Endothelial cell of umbilical vein (primary cell): ENCODE measurements around the gene ITGA2. TPM values are rescaled to one million over a fixed set of nuclear protein-coding genes. Genes with fewer than 3 reads are reported as not detected.

Experiments used
- BruUV-seq: library from RNA; stranded (reverse); fragments of 400-500 nt; replicated peaks from 2 replicates; lab custom pipeline; 2021; lab: Mats Ljungman, UMichigan
- CTCF ChIA-PET: fragments of 300-600, 350-600 bp; sonication (Branson Sonifier 250); formaldehyde crosslinking; loops from one replicate; lab custom pipeline; 2021; ENCODE audit warnings: antibody characterized with exemption, inconsistent platforms; lab: Charles Lee
- POLR2A ChIA-PET: fragments of 300-600, 350-600 bp; sonication (Branson Sonifier 250); formaldehyde crosslinking; loops from one replicate; lab custom pipeline; 2021; ENCODE audit warnings: antibody characterized with exemption, inconsistent platforms; lab: Charles Lee
- DNase-seq: peaks from one replicate; pipeline ENCODE4 v3.0.0-alpha.2; 2011; ENCODE audit warnings: low read depth, low spot score
- FAIRE-seq: peaks from 2 replicates; lab custom pipeline; 2011; peaks lifted over from hg19 to GRCh38; lab: Jason Lieb, UNC
- H2AFZ ChIP-seq: 2 replicates; pipeline ENCODE4 v1.6.0; 2012; ENCODE audit warnings: low read depth, low read length, control low read depth, inconsistent platforms
- H3K27ac ChIP-seq: 2 replicates; pipeline ENCODE4 v1.5.1; 2011; ENCODE audit warnings: low read depth, mild to moderate bottlenecking, control low read depth, low read length, moderate library complexity; ENCODE audit not compliant: insufficient read depth
- H3K27me3 ChIP-seq, 2 experiments: 2 replicates each; pipeline versions ENCODE4 v1.6.0 to v1.6.1; 2011; ENCODE audit warnings: low read length in 2 of 2, mixed read lengths in 1 of 2; ENCODE audit not compliant: control insufficient read depth in 2 of 2, insufficient read depth in 2 of 2
- H3K36me3 ChIP-seq, 2 experiments: 2 replicates in 1 of 2; 3 replicates in 1 of 2; pipeline ENCODE4 v1.5.1; 2011; ENCODE audit warnings: low read length in 2 of 2, mild to moderate bottlenecking in 1 of 2, moderate library complexity in 1 of 2; ENCODE audit not compliant: control insufficient read depth in 2 of 2, insufficient read depth in 2 of 2; ENCODE audit errors: extremely low read depth in 1 of 2
- H3K4me1 ChIP-seq: 3 replicates; pipeline ENCODE4 v1.5.1; 2011; ENCODE audit warnings: mild to moderate bottlenecking, low read length; ENCODE audit not compliant: control insufficient read depth, insufficient read depth; ENCODE audit errors: extremely low read depth
- H3K4me2 ChIP-seq: 2 replicates; pipeline ENCODE4 v1.6.1; 2011; ENCODE audit warnings: low read length, control low read depth, mixed read lengths; ENCODE audit not compliant: insufficient read depth
- H3K4me3 ChIP-seq, 3 experiments: fragments of 200-600 bp in 1 of 3; sonication (generic), shearing (Covaris generic) in 1 of 3; replicated peaks in 1 of 3; 2 replicates each; pipeline ENCODE4 v1.5.1; 2011 to 2016; ENCODE audit warnings: control low read depth in 3 of 3, low read length in 3 of 3, mild to moderate bottlenecking in 2 of 3, inconsistent platforms in 1 of 3, low read depth in 1 of 3, moderate library complexity in 1 of 3; ENCODE audit not compliant: insufficient read depth in 1 of 3
- H3K79me2 ChIP-seq: 2 replicates; pipeline ENCODE4 v1.6.0; 2012; ENCODE audit warnings: low read length, inconsistent platforms; ENCODE audit not compliant: control insufficient read depth, insufficient read depth
- H3K9ac ChIP-seq: replicated peaks from 2 replicates; pipeline ENCODE3; 2011; ENCODE audit warnings: low read length, control low read depth; ENCODE audit not compliant: insufficient read depth; ENCODE audit errors: extremely low read depth
- H3K9me1 ChIP-seq: replicated peaks from 3 replicates; pipeline ENCODE4 v1.6.0; 2011; ENCODE audit warnings: mild to moderate bottlenecking, low read length; ENCODE audit not compliant: control insufficient read depth, insufficient read depth; ENCODE audit errors: extremely low read depth
- H3K9me3 ChIP-seq: replicated peaks from 2 replicates; pipeline ENCODE4 v1.5.1; 2012; ENCODE audit warnings: low read length, inconsistent platforms; ENCODE audit not compliant: control insufficient read depth, insufficient read depth
- H4K20me1 ChIP-seq: replicated peaks from 2 replicates; pipeline ENCODE3; 2011; ENCODE audit warnings: mild to moderate bottlenecking, low read length; ENCODE audit not compliant: control insufficient read depth, insufficient read depth; ENCODE audit errors: extremely low read depth
- EZH2 ChIP-seq: IDR thresholded peaks from 2 replicates; pipeline ENCODE4 v1.6.1; 2012; ENCODE audit warnings: borderline replicate concordance, low read depth, mild to moderate bottlenecking, moderate library complexity, low read length, inconsistent platforms; ENCODE audit not compliant: severe bottlenecking
- FOS ChIP-seq: IDR thresholded peaks from 2 replicates; pipeline ENCODE4 v1.6.1; 2011; ENCODE audit warnings: mild to moderate bottlenecking, low read length, moderate library complexity, borderline replicate concordance; ENCODE audit not compliant: insufficient read depth
- GATA2 ChIP-seq: IDR thresholded peaks from 2 replicates; pipeline ENCODE4 v1.7.0; 2011; ENCODE audit warnings: low read depth, mild to moderate bottlenecking, moderate library complexity, mixed read lengths, low read length; ENCODE audit not compliant: insufficient read length, insufficient read depth
- JUN ChIP-seq: IDR thresholded peaks from 2 replicates; pipeline ENCODE4 v1.6.1; 2011; ENCODE audit warnings: borderline replicate concordance, low read depth; ENCODE audit not compliant: insufficient read length, insufficient read depth
- MYC ChIP-seq: IDR thresholded peaks from one replicate; pipeline ENCODE4 v1.6.1; 2011; ENCODE audit warnings: mild to moderate bottlenecking, low read depth, low read length
- POLR2A ChIP-seq: IDR thresholded peaks from 2 replicates; pipeline ENCODE4 v1.6.1; 2012; ENCODE audit warnings: low read depth, mild to moderate bottlenecking, control low read depth, low read length
- POLR2AphosphoS5 ChIP-seq: IDR thresholded peaks from 2 replicates; pipeline ENCODE4 v1.6.1; 2012; ENCODE audit warnings: low read depth, mild to moderate bottlenecking, control low read depth, low read length, moderate library complexity; ENCODE audit not compliant: insufficient read depth
- dilution Hi-C: fragments of 300-500 bp; cut with MboI; formaldehyde crosslinking; loops from one replicate; pipeline ENCODE4 v1.15.0; 2019; ENCODE audit warnings: low sequenced_read_pairs; ENCODE audit not compliant: extremely low pct_ligation_motif_present
- intact Hi-C: fragments of 100-400 bp; cut with micrococcal nuclease; formaldehyde crosslinking; loops from one replicate; pipeline ENCODE4 v1.10.0; 2022
- polyA plus RNA-seq, 4 experiments: library from polyadenylated mRNA; depleted of rRNA in 3 of 4; stranded (reverse) in 3 of 4; unstranded in 1 of 4; fragments of >200 nt; gene quantifications; 2 replicates each; pipeline versions ENCODE4 v1.2.1 to v1.2.3, GENCODE V29; 2011 to 2012; ENCODE audit warnings: missing spikeins in 1 of 4
- total RNA-seq: library from RNA; stranded (reverse); gene quantifications from 2 replicates; pipeline ENCODE4 v1.2.3, GENCODE V29; 2021
- TF ChIP-seq, protein P1 (sequence below): IDR thresholded peaks from 2 replicates; pipeline ENCODE4 v1.6.1; 2011; ENCODE audit not compliant: insufficient read depth, insufficient read length
- TF ChIP-seq, protein P2 (sequence below), 2 donors: IDR thresholded peaks; 1 replicate in 1 of 2; 2 replicates in 1 of 2; pipeline ENCODE4 v1.5.1; 2011; ENCODE audit warnings: low read length in 2 of 2, mild to moderate bottlenecking in 2 of 2, moderate library complexity in 2 of 2, control low read depth in 1 of 2, inconsistent platforms in 1 of 2, low read depth in 1 of 2; ENCODE audit not compliant: insufficient read depth in 1 of 2; ENCODE audit errors: extremely low read depth in 1 of 2

ITGA2 gene
- total and polyA plus RNA-seq, 2 donors (not counting 3 experiments of a cell fraction or from before 2014, with no cell fraction given): 11.2 to 62.3 TPM

DNA sequence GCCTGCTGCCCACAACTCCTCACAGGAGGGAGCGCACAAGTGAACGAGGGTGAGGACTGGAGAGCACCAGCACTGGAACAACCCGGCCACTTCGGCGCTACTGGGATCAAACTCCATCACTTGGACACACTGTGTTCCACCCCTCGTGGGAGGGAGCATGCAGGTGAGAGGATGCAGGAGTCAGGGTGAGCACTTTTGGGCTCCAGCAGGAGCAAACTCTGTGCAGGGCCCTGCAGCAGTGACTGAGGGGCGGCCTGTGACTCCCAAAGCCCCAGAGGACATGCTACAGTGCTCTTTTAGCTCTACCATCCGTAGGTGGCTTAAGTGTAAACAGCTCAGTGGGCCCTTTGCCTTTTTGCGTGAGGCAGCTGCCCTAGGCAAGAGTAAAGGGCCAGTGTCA lies 124.8 kb downstream of the ITGA2 start:
- dilution Hi-C loops: no loop called here

More for the DNA sequence above, 124.8 kb downstream of the ITGA2 start:
- FAIRE-seq (no peak), DNase-seq (no peak)
- TF ChIP-seq GATA2: no peak
- TF ChIP-seq EZH2: no peak
- TF ChIP-seq MYC: no peak
- no peak for TF ChIP-seq POLR2A
- TF ChIP-seq POLR2AphosphoS5: no peak
- TF ChIP-seq, protein P1, sequence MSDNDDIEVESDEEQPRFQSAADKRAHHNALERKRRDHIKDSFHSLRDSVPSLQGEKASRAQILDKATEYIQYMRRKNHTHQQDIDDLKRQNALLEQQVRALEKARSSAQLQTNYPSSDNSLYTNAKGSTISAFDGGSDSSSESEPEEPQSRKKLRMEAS: no peak
- no peak for TF ChIP-seq FOS
- TF ChIP-seq JUN: no peak
- TF ChIP-seq, protein P2, sequence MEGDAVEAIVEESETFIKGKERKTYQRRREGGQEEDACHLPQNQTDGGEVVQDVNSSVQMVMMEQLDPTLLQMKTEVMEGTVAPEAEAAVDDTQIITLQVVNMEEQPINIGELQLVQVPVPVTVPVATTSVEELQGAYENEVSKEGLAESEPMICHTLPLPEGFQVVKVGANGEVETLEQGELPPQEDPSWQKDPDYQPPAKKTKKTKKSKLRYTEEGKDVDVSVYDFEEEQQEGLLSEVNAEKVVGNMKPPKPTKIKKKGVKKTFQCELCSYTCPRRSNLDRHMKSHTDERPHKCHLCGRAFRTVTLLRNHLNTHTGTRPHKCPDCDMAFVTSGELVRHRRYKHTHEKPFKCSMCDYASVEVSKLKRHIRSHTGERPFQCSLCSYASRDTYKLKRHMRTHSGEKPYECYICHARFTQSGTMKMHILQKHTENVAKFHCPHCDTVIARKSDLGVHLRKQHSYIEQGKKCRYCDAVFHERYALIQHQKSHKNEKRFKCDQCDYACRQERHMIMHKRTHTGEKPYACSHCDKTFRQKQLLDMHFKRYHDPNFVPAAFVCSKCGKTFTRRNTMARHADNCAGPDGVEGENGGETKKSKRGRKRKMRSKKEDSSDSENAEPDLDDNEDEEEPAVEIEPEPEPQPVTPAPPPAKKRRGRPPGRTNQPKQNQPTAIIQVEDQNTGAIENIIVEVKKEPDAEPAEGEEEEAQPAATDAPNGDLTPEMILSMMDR (IDR thresholded peaks at IDR 0.05; ENCODE audit: extremely low read depth in 1 of 2, insufficient read depth in 1 of 2, low read depth in 1 of 2, low read length in 2 of 2): no peak
- CTCF ChIA-PET: interaction anchor here (0.6 to 3.6 kb wide), 3 partner anchors 165 to 198 kb away, joined by 3 to 53 read pairs (median 7); no protein-coding TSS in a partner anchor
- BruUV-seq: no TSS peak
- H3K9me1 ChIP-seq: no peaks in the 10 kb centered on the region
- H3K9ac ChIP-seq: no peak overlapping the region
- no peaks in the 10 kb centered on the region for H3K27me3 ChIP-seq
- no peak overlapping the region for H3K4me3 ChIP-seq
- no peak overlapping the region for H3K4me2 ChIP-seq
- POLR2A ChIA-PET: no interaction called here
- H2AFZ ChIP-seq: no peak overlapping the region
- H4K20me1 ChIP-seq: no peaks in the 10 kb centered on the region
- H3K9me3 ChIP-seq: no peaks in the 10 kb centered on the region
- intact Hi-C loops: no loop called here
- no peak overlapping the region for H3K27ac ChIP-seq
- H3K79me2 ChIP-seq: peaks cover 1% of the 10 kb centered on the region
- no peaks in the 10 kb centered on the region for H3K36me3 ChIP-seq
- peaks cover 8% of the 10 kb centered on the region for H3K4me1 ChIP-seq
